Skeletal muscle satellite cell (primary cell): Measurements from ENCODE around the gene UBN1.
"Not testable (repeated sequence)": the region's sequence is repeated elsewhere in the genome, so short reads cannot be mapped to it uniquely, and the experiment has no call there.

Source experiments
- H3K27me3 ChIP-seq: 2 replicates; pipeline ENCODE4 v1.7.0; 2013; ENCODE audit warnings: low read length; ENCODE audit not compliant: control insufficient read depth, insufficient read depth
- H3K36me3 ChIP-seq: 2 replicates; pipeline ENCODE4 v1.7.0; 2013; ENCODE audit warnings: mild to moderate bottlenecking, control low read depth, low read length; ENCODE audit not compliant: insufficient read depth
- H3K4me1 ChIP-seq: 2 replicates; pipeline ENCODE4 v1.7.0; 2013; ENCODE audit warnings: low read length; ENCODE audit not compliant: control insufficient read depth, insufficient read depth
- H3K4me2 ChIP-seq: 2 replicates; pipeline ENCODE4 v1.7.0; 2013; ENCODE audit warnings: mild to moderate bottlenecking, low read length
- H3K4me3 ChIP-seq: 2 replicates; pipeline ENCODE4 v1.7.0; 2013; ENCODE audit warnings: low read length
- H3K9ac ChIP-seq: 2 replicates; pipeline ENCODE4 v1.7.0; 2013; ENCODE audit warnings: mild to moderate bottlenecking, low read depth, low read length, moderate library complexity
- H3K9me3 ChIP-seq: replicated peaks from 2 replicates; pipeline ENCODE4 v1.7.0; 2013; ENCODE audit warnings: mild to moderate bottlenecking, control low read depth, low read length

Gene UBN1

DNA sequence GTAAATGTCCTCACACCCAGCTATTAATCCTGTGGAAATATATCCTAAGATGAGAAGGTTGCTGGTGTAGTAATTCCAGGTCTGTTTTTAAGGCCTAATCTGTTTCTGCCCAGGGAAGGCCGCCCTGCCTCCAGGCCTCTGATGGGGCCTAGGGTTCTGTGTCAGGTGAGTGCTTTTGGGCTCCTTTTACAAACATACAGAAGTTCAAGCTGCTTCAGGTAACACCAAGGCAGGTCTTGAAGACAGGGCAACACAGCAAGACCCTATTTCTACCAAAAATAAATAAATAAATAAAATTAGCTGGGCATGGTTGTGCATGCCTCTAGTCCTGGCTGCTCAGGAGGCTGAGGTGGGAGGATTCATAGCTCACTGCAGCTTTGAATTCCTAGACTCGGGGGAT is 80.4 kb downstream of the UBN1 start:
- Histone ChIP-seq H3K4me1 (no peaks in the 10 kb centered on the region), H3K4me2 (no peak overlapping the region), H3K9me3 (peaks cover 9% of the 10 kb centered on the region), H3K27me3 (peaks cover 47% of the 10 kb centered on the region), H3K36me3 (no peaks in the 10 kb centered on the region), H3K9ac (no peak overlapping the region), H3K4me3 (no peak overlapping the region)

- H3K4me2 ChIP-seq, result no peak overlapping the region
Measured at GRCh38 chr16:4928227-4928626, 80.9 kb downstream of the UBN1 start.

DNA sequence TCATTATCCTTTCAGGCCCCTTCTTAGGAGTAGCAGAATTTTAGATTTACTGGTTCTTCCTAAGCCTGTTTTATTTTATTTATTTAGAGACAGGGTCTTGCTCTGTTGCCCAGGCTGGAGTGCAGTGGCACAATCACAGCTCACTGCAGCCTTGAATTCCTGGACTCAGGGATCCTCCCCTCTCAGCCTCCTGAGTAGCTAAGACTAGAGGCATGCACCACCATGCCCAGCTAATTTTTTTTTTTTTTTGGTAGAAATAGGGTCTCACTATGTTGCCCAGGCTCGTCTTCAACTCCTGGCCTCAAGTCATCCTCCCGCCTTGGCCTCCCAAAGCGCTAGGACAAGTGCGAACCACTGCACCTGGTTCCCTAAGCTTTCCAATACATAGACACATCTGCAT is 82.3 kb downstream of the UBN1 start:
- not testable (repeated sequence) for H3K4me2 ChIP-seq, H3K4me1 ChIP-seq, H3K4me3 ChIP-seq, H3K36me3 ChIP-seq, H3K9me3 ChIP-seq, H3K9ac ChIP-seq
- H3K27me3 ChIP-seq, result peaks cover 45% of the 10 kb centered on the region

More at GRCh38 chr16:4928227-4928626, 80.9 kb downstream of the UBN1 start:
- Histone ChIP-seq H3K9ac (no peak overlapping the region), H3K9me3 (peaks cover 9% of the 10 kb centered on the region), H3K36me3 (no peaks in the 10 kb centered on the region), H3K27me3 (peaks cover 44% of the 10 kb centered on the region), H3K4me1 (no peaks in the 10 kb centered on the region), H3K4me3 (no peak overlapping the region)

DNA sequence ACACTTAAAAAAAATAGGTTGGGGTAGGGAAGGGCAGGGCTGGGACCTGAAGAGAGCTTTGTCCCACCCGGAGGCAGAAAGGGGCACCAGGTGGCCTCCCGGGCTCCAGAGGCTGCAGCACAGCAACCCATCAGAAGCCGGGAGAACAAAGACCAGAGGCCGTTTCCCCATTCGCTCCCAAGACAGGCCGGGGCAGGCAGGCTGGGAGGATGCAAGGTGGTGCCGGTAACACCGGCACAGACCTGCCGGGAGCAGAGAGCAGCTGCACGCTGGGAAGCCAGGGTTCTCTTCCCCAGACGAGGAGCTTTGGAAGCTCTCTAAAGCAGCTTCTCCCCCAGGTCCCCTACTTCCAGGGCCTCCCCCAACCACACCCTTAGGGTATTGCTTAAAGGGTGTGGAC is 84.1 kb downstream of the UBN1 start:
- Histone ChIP-seq H3K27me3 (peaks cover 39% of the 10 kb centered on the region), H3K4me1 (peaks cover 15% of the 10 kb centered on the region), H3K9me3 (peaks cover 9% of the 10 kb centered on the region), H3K4me2 (no peak overlapping the region), H3K36me3 (no peaks in the 10 kb centered on the region), H3K4me3 (no peak overlapping the region), H3K9ac (no peak overlapping the region)
